Activated naive CD4-positive, alpha-beta T cell treated with anti-CD3 and anti-CD28 coated beads, Interleukin-2, amount 50 U/mL, for 72 hours (primary cell): ENCODE measurements around the gene PRDM5. TPM values are rescaled to one million over a fixed set of nuclear protein-coding genes. Genes with fewer than 3 reads are reported as not detected.

Experiments used
- ATAC-seq, 2 donors: fragments of 150-1000 bp; cut with Tn5 transposase; 2 replicates each; pipeline ENCODE4 v1.10.0; 2021; ENCODE audit warnings: mild to moderate bottlenecking in 2 of 2, moderate library complexity in 2 of 2
- DNase-seq, 2 donors: peaks; one replicate each; pipeline ENCODE4 v3.0.0; 2021 to 2022; ENCODE audit warnings: low spot score in 2 of 2
- H3K27ac Mint-ChIP-seq, 2 donors: one replicate each; pipeline ENCODE4 v1.8.0; 2022; ENCODE audit warnings: mild to moderate bottlenecking in 2 of 2, mixed read lengths in 2 of 2
- H3K36me3 Mint-ChIP-seq, 2 donors: one replicate each; pipeline ENCODE4 v1.8.0; 2022; ENCODE audit warnings: mixed read lengths in 2 of 2
- H3K9me3 Mint-ChIP-seq, 2 donors: one replicate each; pipeline ENCODE4 v1.8.0; 2022; ENCODE audit warnings: mixed read lengths in 2 of 2
- total RNA-seq, 2 donors: library from RNA; stranded (reverse); gene quantifications; one replicate each; pipeline ENCODE4 v1.2.3, GENCODE V29; 2022

The PRDM5 gene
- total RNA-seq, 2 donors from 2014 or later = 0.25 to 1.5 TPM

- no peaks in the 10 kb centered on the region for H3K9me3 Mint-ChIP-seq
- no peaks in the 10 kb centered on the region for H3K36me3 Mint-ChIP-seq
- DNase-seq = no peak
- no peak for ATAC-seq
- no peak overlapping the region for H3K27ac Mint-ChIP-seq
Measured at GRCh38 chr4:120816296-120816965, 106.1 kb downstream of the PRDM5 start.

- H3K9me3 Mint-ChIP-seq = no peaks in the 10 kb centered on the region
- peaks cover 0 to under 1% of the 10 kb centered on the region in 2 donors for H3K36me3 Mint-ChIP-seq
- no peak for DNase-seq
- ATAC-seq = no peak
- H3K27ac Mint-ChIP-seq = no peak overlapping the region
Measured at GRCh38 chr4:120815361-120815760, 107.2 kb downstream of the PRDM5 start.

- DNase-seq (no peak), ATAC-seq (no peak)
- Mint-ChIP-seq H3K27ac (no peak overlapping the region), H3K9me3 (no peaks in the 10 kb centered on the region), H3K36me3 (peaks cover 0 to 6% of the 10 kb centered on the region in 2 donors)
Measured at GRCh38 chr4:120814886-120815285, 107.6 kb downstream of the PRDM5 start.

- ATAC-seq = no peak
- DNase-seq = no peak
- Mint-ChIP-seq H3K9me3 (peaks cover 5% of the 10 kb centered on the region in 2 donors), H3K36me3 (peaks cover 7 to 16% of the 10 kb centered on the region in 2 donors), H3K27ac (no peak overlapping the region)
Measured at GRCh38 chr4:120812216-120812615, 110.3 kb downstream of the PRDM5 start.

GRCh38 chr4:120809518-120809917 is 113.0 kb downstream of the PRDM5 start:
- peaks cover 7 to 26% of the 10 kb centered on the region in 2 donors for H3K36me3 Mint-ChIP-seq
- H3K27ac Mint-ChIP-seq = no peak overlapping the region
- ATAC-seq (no peak), DNase-seq (no peak)
- peaks cover 5% of the 10 kb centered on the region in 2 donors for H3K9me3 Mint-ChIP-seq

- Mint-ChIP-seq H3K36me3 (peaks cover 7 to 26% of the 10 kb centered on the region in 2 donors), H3K9me3 (peaks cover 5% of the 10 kb centered on the region in 2 donors), H3K27ac (no peak overlapping the region)
- no peak for ATAC-seq
- no peak for DNase-seq
Measured at GRCh38 chr4:120808475-120809141, 113.9 kb downstream of the PRDM5 start.

GRCh38 chr4:120801137-120801758 is 121.3 kb downstream of the PRDM5 start:
- DNase-seq (no peak), ATAC-seq (no peak)
- Mint-ChIP-seq H3K36me3 (peaks cover 7 to 9% of the 10 kb centered on the region in 2 donors), H3K9me3 (peaks cover 0 to 5% of the 10 kb centered on the region in 2 donors), H3K27ac (no peak overlapping the region)

GRCh38 chr4:120798570-120798969 is 124.0 kb downstream of the PRDM5 start:
- DNase-seq = no peak

GRCh38 chr4:120796271-120796670 is 126.3 kb downstream of the PRDM5 start:
- Mint-ChIP-seq H3K36me3 (no peaks in the 10 kb centered on the region), H3K9me3 (peaks cover 0 to 3% of the 10 kb centered on the region in 2 donors), H3K27ac (no peak overlapping the region)
- ATAC-seq (no peak), DNase-seq (no peak)

More at GRCh38 chr4:120798570-120798969, 124.0 kb downstream of the PRDM5 start:
- Mint-ChIP-seq H3K36me3 (peaks cover 0 to 7% of the 10 kb centered on the region in 2 donors), H3K27ac (no peak overlapping the region), H3K9me3 (peaks cover 0 to 5% of the 10 kb centered on the region in 2 donors)
- no peak for ATAC-seq

GRCh38 chr4:120785202-120785601 is 137.3 kb downstream of the PRDM5 start:
- H3K27ac Mint-ChIP-seq = no peak overlapping the region
- ATAC-seq = no peak
- H3K9me3 Mint-ChIP-seq = no peaks in the 10 kb centered on the region
- H3K36me3 Mint-ChIP-seq = no peaks in the 10 kb centered on the region
- DNase-seq = no peak

GRCh38 chr4:120777459-120777858 is 145.1 kb downstream of the PRDM5 start:
- Mint-ChIP-seq H3K36me3 (no peaks in the 10 kb centered on the region), H3K9me3 (no peaks in the 10 kb centered on the region), H3K27ac (no peak overlapping the region)
- no peak for ATAC-seq
- DNase-seq = no peak

- no peak overlapping the region for H3K27ac Mint-ChIP-seq
Measured at GRCh38 chr4:120775431-120775830, 147.1 kb downstream of the PRDM5 start.

GRCh38 chr4:120773641-120774040 is 148.9 kb downstream of the PRDM5 start:
- H3K27ac Mint-ChIP-seq = no peak overlapping the region
- peaks cover 0 to 3% of the 10 kb centered on the region in 2 donors for H3K9me3 Mint-ChIP-seq
- ATAC-seq (no peak), DNase-seq (no peak)
- H3K36me3 Mint-ChIP-seq = no peaks in the 10 kb centered on the region

More at GRCh38 chr4:120775431-120775830, 147.1 kb downstream of the PRDM5 start:
- ATAC-seq (no peak), DNase-seq (no peak)
- Mint-ChIP-seq H3K36me3 (no peaks in the 10 kb centered on the region), H3K9me3 (no peaks in the 10 kb centered on the region)

GRCh38 chr4:120771907-120772306 is 150.6 kb downstream of the PRDM5 start:
- no peak for DNase-seq
- peaks cover 3% of the 10 kb centered on the region in 2 donors for H3K9me3 Mint-ChIP-seq
- no peak overlapping the region for H3K27ac Mint-ChIP-seq
- H3K36me3 Mint-ChIP-seq = no peaks in the 10 kb centered on the region
- no peak for ATAC-seq

GRCh38 chr4:120770897-120771296 is 151.6 kb downstream of the PRDM5 start:
- Mint-ChIP-seq H3K36me3 (no peaks in the 10 kb centered on the region), H3K9me3 (peaks cover 3% of the 10 kb centered on the region in 2 donors), H3K27ac (no peak overlapping the region)
- ATAC-seq = no peak
- no peak for DNase-seq

- Mint-ChIP-seq H3K9me3 (peaks cover 3% of the 10 kb centered on the region in 2 donors), H3K27ac (no peak overlapping the region), H3K36me3 (no peaks in the 10 kb centered on the region)
- ATAC-seq (no peak), DNase-seq (no peak)
Measured at GRCh38 chr4:120769227-120769626, 153.3 kb downstream of the PRDM5 start.

GRCh38 chr4:120765260-120765680 is 157.3 kb downstream of the PRDM5 start:
- H3K36me3 Mint-ChIP-seq = no peaks in the 10 kb centered on the region
- no peak for ATAC-seq

More at GRCh38 chr4:120765260-120765680, 157.3 kb downstream of the PRDM5 start:
- no peak for DNase-seq
- H3K27ac Mint-ChIP-seq = no peak overlapping the region
- peaks cover 3% of the 10 kb centered on the region in 2 donors for H3K9me3 Mint-ChIP-seq
